Activated CD8-positive, alpha-beta T cell treated with anti-CD3 and anti-CD28 coated beads for 36 hours (primary cell): Measurements from ENCODE around the gene ADGRG6. TPM values are rescaled to one million over a fixed set of nuclear protein-coding genes. Genes with fewer than 3 reads are reported as not detected.

Source experiments
- ATAC-seq: fragments of 200-7000 bp; cut with Tn5 transposase; one replicate; pipeline ENCODE4 v1.10.0; 2021; ENCODE audit warnings: mild to moderate bottlenecking, moderate library complexity
- CTCF ChIA-PET: fragments of 350-600 bp; sonication (Branson Sonifier 250); formaldehyde crosslinking; loops from one replicate; lab custom pipeline; 2021; ENCODE audit warnings: antibody characterized with exemption; lab: Charles Lee
- POLR2A ChIA-PET: fragments of 350-600 bp; sonication (Branson Sonifier 250); formaldehyde crosslinking; loops from one replicate; lab custom pipeline; 2021; ENCODE audit warnings: antibody characterized with exemption; lab: Charles Lee
- DNase-seq: peaks from one replicate; pipeline ENCODE4 v3.0.0-alpha.2; 2020
- H3K27ac Mint-ChIP-seq: one replicate; pipeline ENCODE4 v1.8.0; 2021; ENCODE audit warnings: mild to moderate bottlenecking, mixed read lengths
- H3K27me3 Mint-ChIP-seq: one replicate; pipeline ENCODE4 v1.8.0; 2021; ENCODE audit warnings: mixed read lengths
- H3K36me3 Mint-ChIP-seq: one replicate; pipeline ENCODE4 v1.8.0; 2021; ENCODE audit warnings: low read depth, mixed read lengths
- H3K4me1 Mint-ChIP-seq: one replicate; pipeline ENCODE4 v1.8.0; 2021; ENCODE audit warnings: low read depth, mixed read lengths
- H3K4me3 Mint-ChIP-seq: one replicate; pipeline ENCODE4 v1.8.0; 2021; ENCODE audit warnings: mild to moderate bottlenecking, moderate library complexity, mixed read lengths
- H3K9me3 Mint-ChIP-seq: one replicate; pipeline ENCODE4 v1.8.0; 2021; ENCODE audit warnings: mixed read lengths
- CTCF ChIP-seq: fragments of 200-600 bp; IDR thresholded peaks from one replicate; pipeline ENCODE4 v1.8.0; 2022; ENCODE audit warnings: antibody characterized with exemption, mild to moderate bottlenecking
- intact Hi-C: fragments of 100-400 bp; cut with micrococcal nuclease; formaldehyde crosslinking; loops from one replicate; pipeline ENCODE4 v1.10.0; 2022
- total RNA-seq, 2 experiments: library from RNA; stranded (reverse); gene quantifications; one replicate each; pipeline ENCODE4 v1.2.3, GENCODE V29; 2021

The ADGRG6 gene
- total RNA-seq, 2 experiments from 2014 or later, result 1.3 to 1.5 TPM

GRCh38 chr6:142322504-142323198 is 20.8 kb downstream of the ADGRG6 start:
- H3K27ac Mint-ChIP-seq, result no peak overlapping the region
- POLR2A ChIA-PET, result no interaction called here

GRCh38 chr6:142323377-142323776 is 21.6 kb downstream of the ADGRG6 start:
- POLR2A ChIA-PET, result interaction anchor here (1.0 kb wide), 1 partner anchor 14 kb away, joined by 3 read pairs; no protein-coding TSS in a partner anchor
- Mint-ChIP-seq H3K27me3 (peaks cover 1% of the 10 kb centered on the region), H3K4me1 (no peaks in the 10 kb centered on the region), H3K27ac (no peak overlapping the region), H3K36me3 (no peaks in the 10 kb centered on the region), H3K4me3 (no peak overlapping the region), H3K9me3 (no peaks in the 10 kb centered on the region)
- TF ChIP-seq CTCF, result no peak
- CTCF ChIA-PET, result interaction anchor here (1.0 to 1.2 kb wide), 2 partner anchors 22 to 32 kb away, joined by 3 to 4 read pairs; partner anchors contain the start of gene ADGRG6
- no peak for DNase-seq
- intact Hi-C loops, result no loop called here
- no peak for ATAC-seq

More at GRCh38 chr6:142322504-142323198, 20.8 kb downstream of the ADGRG6 start:
- DNase-seq (no peak), ATAC-seq (no peak)
- Mint-ChIP-seq H3K4me3 (no peak overlapping the region), H3K27me3 (peaks cover 1% of the 10 kb centered on the region), H3K9me3 (no peaks in the 10 kb centered on the region), H3K36me3 (no peaks in the 10 kb centered on the region), H3K4me1 (no peaks in the 10 kb centered on the region)
- intact Hi-C loops, result no loop called here
- TF ChIP-seq CTCF, result no peak
- CTCF ChIA-PET, result interaction anchor here (1.0 to 1.2 kb wide), 2 partner anchors 21 to 33 kb away, joined by 3 to 4 read pairs; partner anchors contain the start of gene ADGRG6

- no peak for ATAC-seq
- H3K27me3 Mint-ChIP-seq, result peaks cover under 1% of the 10 kb centered on the region
- no peak for TF ChIP-seq CTCF
- intact Hi-C loops, result no loop called here
- ChIA-PET CTCF (interaction anchor here (1.2 kb wide), 1 partner anchor 23 kb away, joined by 4 read pairs; the partner anchor contains the start of gene ADGRG6), POLR2A (interaction anchor here (1.0 kb wide), 1 partner anchor 13 kb away, joined by 3 read pairs; no protein-coding TSS in a partner anchor)
- no peak overlapping the region for H3K27ac Mint-ChIP-seq
- no peaks in the 10 kb centered on the region for H3K36me3 Mint-ChIP-seq
- no peaks in the 10 kb centered on the region for H3K4me1 Mint-ChIP-seq
- H3K9me3 Mint-ChIP-seq, result no peaks in the 10 kb centered on the region
- DNase-seq, result no peak
- no peak overlapping the region for H3K4me3 Mint-ChIP-seq
Observed at GRCh38 chr6:142324111-142324510, 22.3 kb downstream of the ADGRG6 start.

- POLR2A ChIA-PET, result no interaction called here
- H3K4me3 Mint-ChIP-seq, result no peak overlapping the region
- H3K36me3 Mint-ChIP-seq, result no peaks in the 10 kb centered on the region
- no peaks in the 10 kb centered on the region for H3K27me3 Mint-ChIP-seq
- H3K9me3 Mint-ChIP-seq, result no peaks in the 10 kb centered on the region
- intact Hi-C loops, result no loop called here
- TF ChIP-seq CTCF, result no peak
- CTCF ChIA-PET, result interaction anchor here (1.1 kb wide), 1 partner anchor 32 kb away, joined by 3 read pairs; no protein-coding TSS in a partner anchor
- peaks cover 6% of the 10 kb centered on the region for H3K4me1 Mint-ChIP-seq
- ATAC-seq, result no peak
- H3K27ac Mint-ChIP-seq, result no peak overlapping the region
- DNase-seq, result no peak
Observed at GRCh38 chr6:142325111-142325510, 23.3 kb downstream of the ADGRG6 start.

- TF ChIP-seq CTCF, result no peak
- Mint-ChIP-seq H3K4me3 (no peak overlapping the region), H3K4me1 (peaks cover 19% of the 10 kb centered on the region), H3K27me3 (no peaks in the 10 kb centered on the region), H3K36me3 (no peaks in the 10 kb centered on the region), H3K9me3 (no peaks in the 10 kb centered on the region), H3K27ac (no peak overlapping the region)
- ChIA-PET CTCF (no interaction called here), POLR2A (no interaction called here)
- no peak for ATAC-seq
- DNase-seq, result no peak
- intact Hi-C loops, result no loop called here
Observed at GRCh38 chr6:142326540-142326939, 24.7 kb downstream of the ADGRG6 start.
